ENCODE measurements around the gene IGF2BP2.

The IGF2BP2 gene

DNA sequence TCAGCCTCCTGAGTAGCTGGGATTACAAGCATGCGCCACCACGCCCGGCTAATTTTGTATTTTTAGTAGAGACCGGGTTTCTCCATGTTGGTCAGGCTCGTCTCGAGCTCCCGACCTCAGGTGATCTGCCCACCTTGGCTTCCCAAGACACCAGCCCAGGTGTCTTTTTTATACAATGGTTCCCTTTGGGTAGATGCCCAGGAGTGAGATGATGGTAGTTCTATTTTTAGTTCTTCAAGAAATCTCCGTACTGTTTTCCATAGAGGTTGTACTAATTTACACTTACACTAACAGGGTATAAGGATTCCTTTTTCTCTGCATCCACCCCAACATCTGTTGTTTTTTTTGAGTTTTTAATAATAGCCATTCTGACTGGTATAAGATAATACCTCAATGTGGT lies 94.3 kb downstream of the IGF2BP2 start:
- DNase-seq = no peak

DNA sequence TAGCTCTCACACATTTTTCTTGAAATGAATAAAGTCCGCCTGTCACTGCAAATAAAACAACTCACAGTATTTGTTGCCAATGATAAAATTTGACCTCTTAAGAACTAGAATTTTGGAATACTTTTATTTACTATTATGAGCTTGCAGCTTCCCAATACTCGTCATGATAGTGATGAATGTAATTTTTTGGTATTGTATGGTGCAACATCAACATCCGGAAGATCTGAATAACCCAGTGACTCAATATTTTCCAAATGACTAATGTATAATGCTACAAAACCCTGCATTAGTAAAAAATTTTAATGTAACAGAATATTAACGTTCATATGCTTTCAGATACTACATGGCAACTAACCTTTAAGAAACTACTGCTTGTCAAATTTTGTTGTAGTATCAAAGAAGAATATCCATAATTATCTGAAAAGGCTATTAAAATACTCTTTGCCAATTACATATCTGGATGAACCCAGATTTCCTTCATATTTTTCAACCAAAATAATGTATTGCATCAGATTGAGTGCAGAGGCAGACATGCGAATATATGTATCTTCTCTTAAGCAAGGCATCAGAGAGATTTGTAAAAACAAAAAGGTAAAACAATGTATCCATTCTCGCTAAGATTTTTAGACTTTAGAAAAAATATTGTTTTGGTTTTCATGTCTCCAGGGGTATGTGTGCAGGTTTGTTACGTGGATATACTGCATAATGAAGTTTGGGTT lies 95.3 kb downstream of the IGF2BP2 start:
- DNase-seq = no peak

DNA sequence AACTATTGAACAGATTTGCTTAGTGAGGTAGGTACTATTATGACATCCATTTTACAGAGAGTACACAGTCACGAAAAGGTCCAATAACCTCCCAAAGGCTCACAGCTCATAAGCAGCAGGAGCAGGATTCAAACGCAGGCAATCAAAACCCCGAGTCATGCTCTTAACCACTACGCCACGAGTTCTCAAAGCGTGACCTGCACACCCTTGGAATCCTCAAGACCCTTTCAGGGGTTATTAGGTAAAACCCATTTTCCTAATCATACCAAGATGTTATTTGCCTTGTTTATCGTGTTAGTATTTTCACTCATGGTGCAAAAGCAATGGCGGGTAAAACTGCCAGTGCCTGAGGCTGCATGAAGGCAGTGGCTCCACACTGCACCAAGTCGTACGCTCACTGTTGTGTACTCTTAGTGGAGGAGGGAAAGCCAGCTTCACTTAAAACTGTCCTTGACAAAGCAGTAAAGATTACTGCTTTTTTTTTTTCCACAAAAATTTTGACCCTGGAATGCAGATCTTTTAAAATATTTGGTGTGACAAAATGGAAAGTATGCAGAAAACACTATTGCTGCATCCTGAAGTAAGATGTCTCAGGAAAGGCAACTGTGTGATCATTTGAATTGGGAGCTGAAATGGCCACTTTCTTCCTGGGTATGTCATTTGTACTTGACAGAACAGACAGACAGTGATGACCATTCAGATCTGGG lies 96.1 kb downstream of the IGF2BP2 start:
- DNase-seq = no peak

DNA sequence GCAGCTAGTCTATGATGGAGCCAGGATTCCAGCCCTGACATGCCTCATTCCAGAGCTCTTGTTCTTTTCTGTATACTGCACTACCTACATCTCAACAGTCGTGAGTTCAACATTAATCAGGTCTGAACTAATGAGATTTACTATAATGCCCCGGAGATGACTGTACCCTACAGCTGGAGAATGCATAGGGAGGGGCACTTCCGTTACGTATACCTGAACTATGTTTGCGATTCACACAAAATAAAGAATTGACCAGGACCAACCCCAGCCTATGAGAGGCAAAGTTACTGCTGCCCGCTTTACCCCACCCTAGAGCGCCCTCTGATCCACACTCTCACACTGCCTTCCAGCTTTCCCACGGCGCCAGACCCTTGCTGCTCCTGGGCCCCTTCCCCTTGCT lies 97.0 kb downstream of the IGF2BP2 start:
- DNase-seq = no peak

DNA sequence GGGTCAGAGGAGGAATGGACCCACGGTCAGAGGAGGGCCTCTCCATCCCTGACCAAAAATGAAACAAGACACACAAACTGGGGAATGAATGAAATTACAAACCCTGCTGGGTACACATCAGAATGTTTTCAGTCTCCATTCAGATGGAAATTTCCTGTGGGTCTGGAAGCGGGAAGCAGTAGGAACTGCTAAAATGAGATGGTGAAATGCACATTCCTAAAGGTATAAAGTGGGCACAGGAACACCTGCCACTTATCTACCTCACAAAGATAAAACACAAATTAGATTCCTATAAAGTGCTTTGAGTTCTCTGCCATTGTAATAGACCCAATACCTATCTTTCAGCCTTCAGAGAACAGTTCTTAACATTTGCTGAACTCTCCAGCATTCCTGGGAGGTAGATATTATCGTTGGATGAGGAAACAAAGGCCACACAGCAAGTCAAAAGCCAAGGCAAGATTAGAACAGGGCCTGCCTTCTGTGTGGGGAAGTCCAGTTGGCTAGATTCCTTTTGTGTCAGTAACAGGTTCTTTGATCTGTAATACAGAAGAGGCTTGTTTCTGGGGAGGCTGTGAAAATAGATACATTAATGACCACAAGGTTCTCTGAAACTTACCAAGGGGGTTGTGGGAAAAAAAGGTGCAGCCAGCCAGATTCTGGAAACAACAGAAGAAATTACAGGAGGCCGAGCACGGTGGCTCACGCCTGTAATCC lies 98.4 kb downstream of the IGF2BP2 start:
- no peak for DNase-seq

DNA sequence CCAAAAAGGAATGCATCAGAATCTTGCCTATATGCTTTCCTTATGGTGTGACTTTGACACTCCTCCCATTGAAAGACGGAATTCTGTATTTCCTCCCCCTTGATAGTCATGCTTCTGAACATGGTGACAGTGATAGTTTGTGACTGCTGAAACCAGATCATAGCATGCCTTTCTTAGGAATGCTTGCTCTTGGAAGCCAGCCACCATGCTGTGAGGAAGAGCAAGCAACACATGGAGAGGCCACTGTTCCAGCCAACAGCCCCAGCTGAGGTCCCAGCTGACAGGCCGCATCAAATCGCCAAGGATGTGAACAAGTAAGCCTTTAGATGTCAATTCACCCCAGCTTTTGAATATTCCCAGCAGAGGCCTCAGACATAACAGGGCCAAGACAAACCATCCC lies 100.1 kb downstream of the IGF2BP2 start:
- DNase-seq = no peak

DNA sequence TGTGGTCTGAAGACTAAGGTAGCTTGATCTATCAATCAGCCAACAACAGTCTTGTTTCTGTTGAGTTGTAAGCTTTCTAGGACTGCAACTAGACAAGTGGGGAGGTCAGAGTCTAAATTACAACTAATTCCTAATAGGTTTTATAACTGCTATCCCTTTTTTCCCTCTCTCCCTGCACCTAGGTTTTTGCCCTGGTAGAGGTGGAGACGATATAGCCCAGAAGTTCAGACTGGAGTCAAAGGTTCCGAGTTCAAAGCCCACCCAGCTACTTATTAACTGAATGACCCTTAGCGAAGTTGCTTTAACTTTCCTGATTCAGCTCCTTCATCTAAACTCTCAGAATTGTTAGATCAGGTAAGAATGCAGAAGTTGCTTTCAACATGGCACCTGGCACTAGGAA lies 100.6 kb downstream of the IGF2BP2 start:
- DNase-seq = no peak

GRCh38 chr3:185722881-185723280 lies 102.0 kb downstream of the IGF2BP2 start:
- DNase-seq = no peak

DNA sequence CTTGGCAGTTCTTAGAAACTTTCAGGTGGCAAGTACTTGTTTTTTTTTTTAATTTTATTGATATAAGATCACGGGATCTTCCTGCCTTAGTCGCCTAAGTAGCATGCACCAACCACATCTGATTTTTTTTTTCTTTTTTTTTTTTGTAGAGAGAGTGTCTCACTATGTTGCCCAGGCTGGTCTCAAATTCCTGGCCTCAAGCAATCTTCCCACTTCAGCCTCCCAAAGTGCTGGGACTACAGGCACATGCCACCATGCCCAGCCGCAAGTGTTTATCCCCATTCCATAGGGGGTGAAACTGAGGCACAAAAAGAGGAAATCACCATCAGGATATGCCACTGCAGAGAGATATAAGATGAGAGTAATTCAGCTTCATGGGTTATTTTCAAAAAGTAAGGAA lies 102.9 kb downstream of the IGF2BP2 start:
- DNase-seq = no peak

- no peak for DNase-seq
Observed at GRCh38 chr3:185720326-185720725, 104.5 kb downstream of the IGF2BP2 start.

- DNase-seq = no peak
Observed at GRCh38 chr3:185718736-185719593, 105.9 kb downstream of the IGF2BP2 start.

- no peak for DNase-seq
Observed at GRCh38 chr3:185717627-185718402, 107.0 kb downstream of the IGF2BP2 start.

- no peak for DNase-seq
Observed at GRCh38 chr3:185717121-185717520, 107.7 kb downstream of the IGF2BP2 start.

GRCh38 chr3:185716436-185717108 lies 108.3 kb downstream of the IGF2BP2 start:
- DNase-seq = no peak

DNA sequence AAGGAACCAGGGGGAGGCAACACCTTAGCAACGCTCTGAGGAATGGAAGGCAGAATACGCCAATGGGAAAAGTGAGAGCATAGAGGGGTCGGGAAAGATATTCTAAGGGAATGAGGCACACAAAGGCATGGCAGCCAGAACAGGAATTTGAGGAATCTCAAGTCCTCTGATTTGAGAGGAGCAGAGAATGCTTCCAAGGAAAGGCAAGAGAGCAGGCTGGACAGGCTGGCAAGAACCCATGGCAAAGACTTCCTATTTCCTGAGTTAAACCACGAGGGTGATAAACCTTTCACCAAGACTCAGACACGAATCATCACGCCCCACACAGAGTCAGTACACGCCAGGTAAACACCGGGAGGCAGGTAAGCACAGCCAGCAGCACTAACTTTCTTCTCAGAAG lies 109.8 kb downstream of the IGF2BP2 start:
- no peak for DNase-seq

DNA sequence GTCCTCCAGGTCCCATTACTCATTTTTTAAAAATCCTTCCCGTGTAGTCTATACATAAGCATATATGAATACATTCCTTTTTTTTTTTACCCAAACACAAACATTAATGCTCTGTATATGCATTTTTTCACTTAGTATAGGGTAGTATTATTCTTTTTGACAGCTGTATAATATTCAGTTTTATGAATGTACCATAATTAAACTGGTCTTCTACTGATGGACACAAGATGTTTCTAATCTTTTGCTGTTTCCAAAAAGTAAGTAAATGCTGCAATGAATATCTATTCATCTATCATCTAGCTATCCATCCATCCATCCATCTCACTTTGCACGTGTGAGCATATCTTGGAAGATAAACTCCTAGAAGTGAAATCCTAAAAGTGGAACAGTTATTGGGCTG lies 110.8 kb downstream of the IGF2BP2 start:
- no peak for DNase-seq

DNA sequence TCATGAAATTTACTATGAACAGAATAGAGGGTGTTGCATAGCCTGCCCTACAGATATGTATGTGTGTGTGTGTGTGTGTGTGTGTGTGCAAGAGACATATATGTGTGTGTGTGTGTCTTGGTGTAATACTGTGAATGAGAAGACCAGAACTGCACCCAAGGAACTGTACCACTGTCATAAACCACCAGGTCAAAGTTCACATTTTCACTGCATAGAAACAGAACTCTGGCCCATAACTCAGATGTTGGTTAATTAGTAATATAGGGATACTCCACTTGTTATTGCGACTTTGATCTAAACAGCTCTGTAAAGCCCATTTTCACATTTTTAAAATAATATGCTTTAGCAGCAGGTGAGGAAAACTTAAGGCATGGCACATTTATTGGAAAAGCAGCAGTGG lies 111.8 kb downstream of the IGF2BP2 start:
- DNase-seq = no peak

GRCh38 chr3:185712337-185712736 lies 112.5 kb downstream of the IGF2BP2 start:
- DNase-seq = no peak

DNA sequence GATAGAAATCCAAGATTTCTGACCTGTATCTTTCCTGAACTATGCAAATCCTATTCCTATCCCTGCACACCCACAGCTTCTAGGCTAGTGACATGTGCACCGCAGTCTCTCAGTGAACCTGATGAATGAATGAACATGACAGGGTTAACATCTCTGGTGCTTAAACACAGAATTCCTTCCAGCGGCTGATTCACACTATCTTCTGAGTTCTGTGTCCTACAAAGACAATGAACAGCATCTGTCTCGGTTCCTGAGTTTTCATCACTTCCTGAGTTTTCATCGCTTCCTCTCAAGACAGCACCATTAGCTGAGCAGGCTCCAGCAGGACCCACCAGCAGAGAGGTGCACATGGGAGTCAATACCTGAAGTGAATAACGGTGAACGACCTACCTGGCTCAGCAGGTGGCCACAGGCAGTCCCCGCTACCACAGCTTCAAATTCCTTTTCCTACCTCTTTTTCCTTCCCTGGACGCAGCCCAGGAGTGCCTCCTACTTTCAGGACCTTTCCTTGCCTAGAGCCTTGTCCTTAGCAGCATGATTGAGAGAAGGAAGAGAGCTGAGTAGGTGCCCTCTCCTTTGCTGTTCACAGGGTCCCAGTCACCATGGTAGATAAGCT lies 113.5 kb downstream of the IGF2BP2 start:
- DNase-seq = no peak

- no peak for DNase-seq
Observed at GRCh38 chr3:185709251-185709955, 115.4 kb downstream of the IGF2BP2 start.

- DNase-seq = no peak
Observed at GRCh38 chr3:185708392-185708791, 116.5 kb downstream of the IGF2BP2 start.
